Endodermal cell (in vitro differentiated cells): Measurements from ENCODE around the gene PHLPP1. TPM values are rescaled to one million over a fixed set of nuclear protein-coding genes. Genes with fewer than 3 reads are reported as not detected.

Experiments
- DNase-seq: peaks from one replicate; pipeline ENCODE4 v3.0.0-alpha.2; 2017
- H3K27ac ChIP-seq: 2 replicates; pipeline ENCODE4 v1.5.1; 2013; ENCODE audit warnings: mild to moderate bottlenecking, low read depth, low read length, moderate library complexity
- H3K27me3 ChIP-seq: 2 replicates; pipeline ENCODE4 v1.6.1; 2013; ENCODE audit warnings: mild to moderate bottlenecking, low read length, moderate library complexity; ENCODE audit not compliant: insufficient read depth, control insufficient read depth, poor library complexity, severe bottlenecking
- H3K36me3 ChIP-seq: 2 replicates; pipeline ENCODE4 v1.7.0; 2013; ENCODE audit warnings: mild to moderate bottlenecking, low read length, moderate library complexity; ENCODE audit not compliant: control insufficient read depth, insufficient read depth
- H3K4me1 ChIP-seq: one replicate; pipeline ENCODE4 v1.7.0; 2013; ENCODE audit warnings: low read length; ENCODE audit not compliant: control insufficient read depth, insufficient read depth
- H3K4me3 ChIP-seq: 2 replicates; pipeline ENCODE4 v1.5.1; 2013; ENCODE audit warnings: mild to moderate bottlenecking, low read length, moderate library complexity
- H3K9ac ChIP-seq: 2 replicates; pipeline ENCODE4 v1.6.1; 2013; ENCODE audit warnings: mild to moderate bottlenecking, low read length, moderate library complexity; ENCODE audit not compliant: poor library complexity, severe bottlenecking; ENCODE audit errors: extremely low read depth
- H3K9me3 ChIP-seq: 2 replicates; pipeline ENCODE4 v1.6.1; 2013; ENCODE audit warnings: mild to moderate bottlenecking, low read length, moderate library complexity; ENCODE audit not compliant: control insufficient read depth
- H3K27ac Mint-ChIP-seq: 2 replicates; pipeline ENCODE4 v1.8.0; 2020; ENCODE audit warnings: mixed read lengths
- H3K27me3 Mint-ChIP-seq: 2 replicates; pipeline ENCODE4 v1.8.0; 2021; ENCODE audit warnings: mild to moderate bottlenecking, mixed read lengths; ENCODE audit not compliant: insufficient read depth
- H3K36me3 Mint-ChIP-seq: 2 replicates; pipeline ENCODE4 v1.8.0; 2020; ENCODE audit warnings: low read depth, mixed read lengths
- H3K4me1 Mint-ChIP-seq: 2 replicates; pipeline ENCODE4 v1.8.0; 2020; ENCODE audit warnings: mixed read lengths
- H3K4me3 Mint-ChIP-seq: 2 replicates; pipeline ENCODE4 v1.8.0; 2020; ENCODE audit warnings: mild to moderate bottlenecking, moderate library complexity, mixed read lengths
- H3K9me3 Mint-ChIP-seq: 2 replicates; pipeline ENCODE4 v1.8.0; 2020; ENCODE audit warnings: mild to moderate bottlenecking, mixed read lengths
- WGBS, 2 experiments: methylation state at CpG; one replicate each; pipeline versions ENCODE4 v1.1.5 to v1.1.7; 2013; ENCODE audit warnings: missing lambda C conversion rate in 2 of 2, mixed read lengths in 1 of 2; ENCODE audit not compliant: insufficient coverage in 1 of 2, insufficient read length in 1 of 2; 5-methylcytosine and 5-hydroxymethylcytosine counted together
- total RNA-seq, 2 donors: library from RNA; stranded (reverse); fragmentation: NEBNext Ultra II Directional in 1 of 2; extraction: Animal tissue kit (Norgen Biotek cat#: 25700) in 1 of 2; gene quantifications; 2 replicates in 1 of 2; 3 replicates in 1 of 2; pipeline ENCODE4 v1.2.1, GENCODE V29; 2021
- TF ChIP-seq, protein P1 (sequence below): fragments of 200-600 bp; sonication (generic); conservative IDR thresholded peaks from 2 replicates; pipeline ENCODE4 v1.5.0; 2021; ENCODE audit warnings: antibody characterized with exemption, mild to moderate bottlenecking

PHLPP1 gene
- total RNA-seq, 2 donors from 2014 or later = 19.8 to 28.1 TPM

DNA sequence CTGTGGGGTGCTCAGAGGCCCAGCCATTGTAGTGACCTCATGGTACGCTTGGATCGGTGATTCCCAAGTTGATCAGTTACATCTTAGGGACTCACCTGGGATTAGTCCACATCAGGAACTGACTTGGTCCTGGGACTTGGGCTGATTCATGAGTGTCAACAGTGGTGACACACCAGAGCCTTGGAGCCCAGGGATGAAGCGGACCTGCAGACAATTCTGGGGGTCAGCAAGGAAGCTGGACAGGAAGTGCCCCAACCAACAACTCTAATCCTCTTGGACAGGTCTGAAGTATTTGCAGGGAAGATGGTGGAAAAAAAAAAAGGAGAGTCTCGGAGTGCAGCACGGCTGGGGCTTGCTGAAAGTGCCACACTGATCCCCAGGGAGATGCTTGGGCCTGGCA, 288.6 kb downstream of the PHLPP1 start:
- TF ChIP-seq, protein P1, sequence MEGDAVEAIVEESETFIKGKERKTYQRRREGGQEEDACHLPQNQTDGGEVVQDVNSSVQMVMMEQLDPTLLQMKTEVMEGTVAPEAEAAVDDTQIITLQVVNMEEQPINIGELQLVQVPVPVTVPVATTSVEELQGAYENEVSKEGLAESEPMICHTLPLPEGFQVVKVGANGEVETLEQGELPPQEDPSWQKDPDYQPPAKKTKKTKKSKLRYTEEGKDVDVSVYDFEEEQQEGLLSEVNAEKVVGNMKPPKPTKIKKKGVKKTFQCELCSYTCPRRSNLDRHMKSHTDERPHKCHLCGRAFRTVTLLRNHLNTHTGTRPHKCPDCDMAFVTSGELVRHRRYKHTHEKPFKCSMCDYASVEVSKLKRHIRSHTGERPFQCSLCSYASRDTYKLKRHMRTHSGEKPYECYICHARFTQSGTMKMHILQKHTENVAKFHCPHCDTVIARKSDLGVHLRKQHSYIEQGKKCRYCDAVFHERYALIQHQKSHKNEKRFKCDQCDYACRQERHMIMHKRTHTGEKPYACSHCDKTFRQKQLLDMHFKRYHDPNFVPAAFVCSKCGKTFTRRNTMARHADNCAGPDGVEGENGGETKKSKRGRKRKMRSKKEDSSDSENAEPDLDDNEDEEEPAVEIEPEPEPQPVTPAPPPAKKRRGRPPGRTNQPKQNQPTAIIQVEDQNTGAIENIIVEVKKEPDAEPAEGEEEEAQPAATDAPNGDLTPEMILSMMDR = no peak
- 96 to 100% methylated on average over 2 to 5 of the region's 5 CpGs for WGBS, 2 experiments
- H3K36me3 Mint-ChIP-seq = no peaks in the 10 kb centered on the region

DNA sequence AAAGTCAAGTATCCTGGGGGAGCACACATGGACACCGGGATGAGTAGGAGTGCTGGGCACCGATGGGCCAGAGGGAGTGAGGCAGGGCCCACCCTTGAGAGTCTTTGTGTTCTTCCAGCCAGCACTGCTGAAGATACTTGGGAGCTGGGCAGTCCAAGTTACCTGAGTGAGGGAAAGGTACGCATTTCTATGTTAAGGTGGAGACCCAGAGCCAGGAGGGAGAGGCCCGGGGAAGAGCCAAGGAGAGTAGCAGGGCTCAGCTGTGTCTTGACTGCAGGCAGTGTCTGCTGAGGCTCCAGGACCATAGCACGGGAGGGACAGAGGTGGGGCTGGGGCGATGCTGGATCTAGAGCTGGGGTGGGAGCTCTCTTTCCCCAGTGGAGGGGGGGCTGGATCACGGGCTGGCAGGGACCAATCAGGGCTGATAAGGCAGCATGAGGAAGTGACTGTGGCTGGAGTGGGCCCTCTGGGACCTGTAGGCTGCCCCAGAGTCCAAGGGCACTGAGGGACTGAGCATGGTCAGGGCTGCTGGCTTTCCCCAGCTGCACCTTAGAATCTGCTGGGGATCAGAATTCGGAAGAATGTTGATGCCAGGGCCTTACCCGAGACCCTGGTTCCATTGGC, 289.2 kb downstream of the PHLPP1 start:
- Mint-ChIP-seq H3K9me3 (no peaks in the 10 kb centered on the region), H3K27ac (no peak overlapping the region), H3K4me3 (no peak overlapping the region), H3K4me1 (no peaks in the 10 kb centered on the region), H3K36me3 (no peaks in the 10 kb centered on the region), H3K27me3 (no peaks in the 10 kb centered on the region)
- H3K27ac ChIP-seq = no peak overlapping the region
- WGBS, 2 experiments = 93% methylated on average over 4 to 9 of the region's 9 CpGs
- no peaks in the 10 kb centered on the region for H3K4me1 ChIP-seq
- DNase-seq = no peak
- no peak overlapping the region for H3K4me3 ChIP-seq
- no peaks in the 10 kb centered on the region for H3K36me3 ChIP-seq
- H3K27me3 ChIP-seq = no peaks in the 10 kb centered on the region
- no peaks in the 10 kb centered on the region for H3K9me3 ChIP-seq
- TF ChIP-seq, protein P1 = no peak
- H3K9ac ChIP-seq = no peak overlapping the region

More for the DNA sequence above, 288.6 kb downstream of the PHLPP1 start:
- no peak overlapping the region for H3K27ac Mint-ChIP-seq
- H3K27me3 Mint-ChIP-seq = no peaks in the 10 kb centered on the region
- no peak overlapping the region for H3K27ac ChIP-seq
- no peaks in the 10 kb centered on the region for H3K36me3 ChIP-seq
- no peaks in the 10 kb centered on the region for H3K4me1 ChIP-seq
- no peak overlapping the region for H3K9ac ChIP-seq
- H3K27me3 ChIP-seq = no peaks in the 10 kb centered on the region
- H3K9me3 Mint-ChIP-seq = no peaks in the 10 kb centered on the region
- no peaks in the 10 kb centered on the region for H3K9me3 ChIP-seq
- no peak for DNase-seq
- no peak overlapping the region for H3K4me3 ChIP-seq
- no peaks in the 10 kb centered on the region for H3K4me1 Mint-ChIP-seq
- H3K4me3 Mint-ChIP-seq = no peak overlapping the region

DNA sequence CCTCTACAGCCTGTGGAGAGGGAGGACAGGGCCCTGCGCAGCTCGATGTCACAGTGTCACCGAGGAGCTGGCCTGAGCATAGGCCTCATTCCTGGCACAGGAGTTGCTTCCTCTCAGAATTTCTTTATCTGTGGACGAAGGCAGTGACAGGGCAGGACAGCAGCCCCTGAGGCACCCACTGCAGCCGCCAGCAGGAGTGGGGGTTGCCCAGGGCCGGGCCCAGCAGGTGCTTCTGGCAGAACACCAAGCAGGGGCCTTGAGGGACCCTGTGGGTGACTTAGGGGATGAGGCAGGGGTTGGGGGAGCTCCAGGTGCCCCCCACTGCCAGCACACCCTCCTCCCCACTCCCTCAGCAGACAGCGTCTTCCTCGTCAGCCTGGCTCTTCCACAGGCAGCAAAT, 290.0 kb downstream of the PHLPP1 start:
- Mint-ChIP-seq H3K4me3 (no peak overlapping the region), H3K27ac (no peak overlapping the region), H3K4me1 (no peaks in the 10 kb centered on the region), H3K9me3 (no peaks in the 10 kb centered on the region), H3K36me3 (no peaks in the 10 kb centered on the region), H3K27me3 (no peaks in the 10 kb centered on the region)
- Histone ChIP-seq H3K9me3 (no peaks in the 10 kb centered on the region), H3K9ac (no peak overlapping the region), H3K4me1 (no peaks in the 10 kb centered on the region), H3K27ac (no peak overlapping the region), H3K36me3 (no peaks in the 10 kb centered on the region), H3K27me3 (peaks cover 2% of the 10 kb centered on the region), H3K4me3 (no peak overlapping the region)
- no peak for DNase-seq
- TF ChIP-seq, protein P1 = no peak
- 93 to 94% methylated on average over 6 to 8 of the region's 8 CpGs for WGBS, 2 experiments
